Glomerular visceral epithelial cell (primary cell): ENCODE data around the gene RGL1.
"Not testable (repeated sequence)": the region's sequence is repeated elsewhere in the genome, so short reads cannot be mapped to it uniquely, and the experiment has no call there.

Source experiments
- DNase-seq: peaks from one replicate; pipeline ENCODE4 v3.0.0-alpha.2; 2016; ENCODE audit errors: extremely low spot score

RGL1 gene

DNA sequence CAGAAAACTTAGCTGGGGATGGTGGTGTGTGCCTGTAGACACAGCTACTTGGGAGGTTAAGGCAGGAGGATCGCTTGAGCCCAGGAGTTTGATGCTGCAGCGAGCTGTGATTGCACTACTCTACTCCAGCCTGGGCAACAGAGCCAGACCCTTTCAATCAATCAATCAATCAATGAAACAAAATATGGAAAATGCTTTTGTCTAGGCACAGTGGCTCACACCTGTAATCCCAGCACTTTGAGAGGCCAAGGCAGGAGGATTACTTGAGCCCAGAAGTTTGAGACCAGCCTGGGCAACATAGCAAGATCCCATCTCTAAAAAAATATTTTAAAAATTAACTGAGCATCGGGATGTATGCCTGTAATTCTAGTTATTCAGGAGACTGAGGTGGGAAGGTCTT is 19.0 kb upstream of the RGL1 start:
- DNase-seq: not testable (repeated sequence)

DNA sequence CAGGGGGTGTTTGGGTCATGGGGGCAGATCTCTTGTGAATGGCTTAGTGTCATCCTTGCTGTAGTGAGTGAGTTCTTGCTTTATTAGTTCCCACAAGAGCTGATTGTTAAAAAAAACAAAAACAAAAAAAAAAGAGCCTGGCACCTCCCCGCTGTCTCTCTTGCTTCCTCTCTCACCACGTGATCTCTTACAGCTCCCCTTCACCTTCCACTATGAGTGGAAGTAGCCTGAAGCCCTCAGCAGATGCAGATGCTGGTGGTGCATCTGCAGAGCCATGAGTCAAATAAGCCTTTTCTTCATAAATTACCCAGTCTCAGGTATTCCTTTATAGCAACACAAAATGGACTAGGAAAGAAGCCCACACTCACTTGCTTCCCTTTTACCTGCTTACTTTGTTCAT is 17.2 kb upstream of the RGL1 start:
- no peak for DNase-seq

DNA sequence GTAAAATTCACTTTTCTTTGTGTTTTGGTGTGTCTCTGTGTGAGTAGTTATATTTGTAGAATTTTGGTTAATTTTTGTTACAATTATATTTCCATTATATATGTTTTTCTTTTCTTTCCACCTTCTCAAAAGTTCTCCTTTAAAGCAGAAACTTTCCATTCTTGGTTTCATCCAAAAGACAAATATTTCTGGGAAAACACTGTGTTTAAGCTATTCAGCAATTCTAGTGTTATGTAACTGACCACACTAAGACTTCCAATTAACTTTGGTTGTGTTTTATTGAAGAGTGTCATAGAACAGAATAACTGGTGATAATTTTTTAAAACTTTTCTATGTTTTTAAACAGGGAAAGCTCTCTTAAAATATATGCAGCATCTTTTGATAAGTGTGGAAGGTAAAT is 13.6 kb upstream of the RGL1 start:
- DNase-seq: no peak

DNA sequence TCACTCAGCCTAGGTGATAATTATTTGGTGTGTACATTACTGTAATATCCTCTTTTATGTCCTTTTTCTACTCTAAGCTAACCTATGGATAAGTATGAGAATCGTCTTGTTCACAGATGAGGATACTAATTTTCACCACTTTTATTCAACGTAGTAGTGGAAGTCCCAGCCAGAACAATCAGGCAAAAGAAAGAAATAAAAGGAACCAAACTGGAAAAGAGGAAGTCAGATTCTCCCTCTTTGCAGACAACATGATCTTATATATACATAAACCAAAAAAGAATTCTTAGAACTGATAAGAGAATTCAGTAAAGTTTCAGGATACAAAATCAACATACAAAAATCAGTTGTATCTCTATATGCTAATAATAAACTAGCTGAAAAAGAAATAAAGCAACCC is 12.6 kb upstream of the RGL1 start:
- no peak for DNase-seq

DNA sequence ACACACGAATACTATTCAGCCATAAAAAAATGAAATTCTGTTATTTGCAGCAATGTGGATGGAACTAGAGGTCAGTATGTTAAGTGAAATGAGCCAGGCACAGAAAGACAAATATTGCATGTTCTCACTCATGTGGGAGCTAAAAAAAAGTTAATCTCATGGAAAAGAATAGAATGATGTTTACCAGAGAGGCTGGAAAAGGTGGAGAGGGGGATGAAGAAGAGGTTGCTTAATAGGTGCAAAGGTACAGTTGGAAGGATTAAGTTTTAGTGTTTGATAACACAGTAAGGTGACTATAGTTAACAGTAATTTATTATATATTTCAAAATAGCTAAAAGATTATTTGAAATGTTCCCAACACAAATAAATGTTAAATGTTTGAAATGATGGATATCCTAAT is 10.8 kb upstream of the RGL1 start:
- no peak for DNase-seq

DNA sequence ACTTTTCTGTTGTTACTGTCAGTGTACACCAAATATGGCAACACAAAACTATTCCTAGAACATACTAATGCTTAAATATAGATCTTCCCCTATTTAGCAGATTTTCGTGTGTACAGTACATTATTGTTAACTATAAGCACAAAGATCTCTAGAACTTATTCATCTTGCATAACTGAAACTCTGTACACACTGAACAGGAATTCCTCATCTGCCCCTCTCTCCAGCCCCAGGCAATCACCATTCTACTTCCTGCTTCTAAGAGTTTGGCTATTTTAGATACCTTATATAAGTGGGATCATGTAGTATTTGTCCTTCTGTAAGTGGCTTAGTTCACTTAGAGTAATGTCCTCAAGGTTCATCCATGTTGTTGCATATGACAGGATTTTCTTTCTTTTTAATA is 4.5 kb upstream of the RGL1 start:
- DNase-seq: no peak

DNA sequence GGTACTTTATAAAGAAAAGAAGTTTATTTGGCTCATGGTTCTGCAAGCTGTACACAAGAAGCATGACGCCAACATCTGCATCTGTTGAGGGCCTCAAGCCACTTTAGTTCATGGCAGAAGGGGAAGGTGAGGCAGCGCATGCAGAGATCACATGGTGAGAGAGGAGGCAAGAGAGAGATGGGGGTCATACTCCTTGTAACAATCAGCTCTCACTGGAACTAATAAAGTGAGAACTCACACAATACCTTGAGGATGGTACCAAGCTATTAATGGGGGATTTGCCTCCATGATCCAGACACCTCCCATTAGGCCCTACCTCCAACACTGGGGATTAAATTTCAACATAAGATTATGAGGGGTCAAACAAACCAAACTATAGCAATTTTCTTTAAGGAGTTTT is 3.3 kb upstream of the RGL1 start:
- no peak for DNase-seq

DNA sequence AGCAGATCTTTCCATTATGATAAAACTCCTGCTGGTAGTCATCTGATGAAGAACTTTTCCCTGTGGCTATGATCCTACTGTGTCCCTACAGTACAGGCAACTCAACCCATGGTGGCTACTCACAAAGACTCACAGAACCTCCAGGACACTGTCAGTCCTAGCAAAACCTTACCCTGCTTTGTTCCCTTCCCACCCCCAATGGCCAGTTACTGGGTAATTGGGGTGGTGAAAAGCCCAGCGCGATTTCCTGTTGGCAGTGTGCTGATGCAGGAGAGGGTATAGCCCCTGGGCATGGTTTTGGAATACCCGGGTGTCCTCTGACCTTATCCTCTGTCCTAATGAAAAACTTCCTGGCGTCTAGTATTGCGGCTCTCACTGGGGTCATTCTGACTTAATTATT is 533 bp upstream of the RGL1 start:
- no peak for DNase-seq

DNA sequence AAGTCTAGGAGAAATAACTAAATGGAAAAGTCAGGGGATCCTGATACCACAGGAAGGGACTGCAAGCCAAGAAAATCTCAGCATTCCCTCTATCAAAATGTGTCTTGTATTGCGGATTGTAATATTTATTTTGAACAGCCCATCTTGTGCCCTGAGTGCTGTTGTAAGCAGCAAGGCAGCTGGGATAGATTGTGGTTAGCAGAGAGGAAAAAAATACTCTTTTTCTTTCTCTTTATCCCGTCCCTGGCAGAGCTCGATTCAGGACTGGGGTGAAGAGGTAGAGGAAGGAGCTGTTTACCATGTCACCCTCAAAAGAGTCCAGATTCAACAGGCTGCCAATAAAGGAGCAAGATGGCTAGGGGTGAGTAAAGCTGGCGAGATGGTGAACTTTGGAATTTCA is 1.2 kb downstream of the RGL1 start:
- peak; percentile 14 for DNase-seq

DNA sequence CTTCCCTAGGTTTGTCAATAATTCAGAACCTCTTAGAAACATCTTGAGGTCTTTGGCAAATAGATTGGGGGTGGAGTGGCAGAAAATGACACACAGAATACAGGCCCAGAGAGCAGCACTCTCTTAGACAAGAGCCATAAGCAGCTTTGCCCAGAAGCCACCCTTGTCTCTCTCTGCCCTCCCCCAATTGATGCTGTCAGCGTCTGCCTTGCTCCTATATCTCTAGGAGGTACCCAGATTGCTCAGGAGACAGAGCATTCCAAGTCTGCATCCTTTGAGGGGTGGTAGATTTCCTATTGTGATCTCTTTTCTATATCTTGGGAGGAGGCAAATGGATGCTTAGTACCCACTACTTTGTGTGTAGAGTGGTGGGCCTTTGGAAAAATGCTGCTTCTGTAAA is 1.8 kb downstream of the RGL1 start:
- no peak for DNase-seq

DNA sequence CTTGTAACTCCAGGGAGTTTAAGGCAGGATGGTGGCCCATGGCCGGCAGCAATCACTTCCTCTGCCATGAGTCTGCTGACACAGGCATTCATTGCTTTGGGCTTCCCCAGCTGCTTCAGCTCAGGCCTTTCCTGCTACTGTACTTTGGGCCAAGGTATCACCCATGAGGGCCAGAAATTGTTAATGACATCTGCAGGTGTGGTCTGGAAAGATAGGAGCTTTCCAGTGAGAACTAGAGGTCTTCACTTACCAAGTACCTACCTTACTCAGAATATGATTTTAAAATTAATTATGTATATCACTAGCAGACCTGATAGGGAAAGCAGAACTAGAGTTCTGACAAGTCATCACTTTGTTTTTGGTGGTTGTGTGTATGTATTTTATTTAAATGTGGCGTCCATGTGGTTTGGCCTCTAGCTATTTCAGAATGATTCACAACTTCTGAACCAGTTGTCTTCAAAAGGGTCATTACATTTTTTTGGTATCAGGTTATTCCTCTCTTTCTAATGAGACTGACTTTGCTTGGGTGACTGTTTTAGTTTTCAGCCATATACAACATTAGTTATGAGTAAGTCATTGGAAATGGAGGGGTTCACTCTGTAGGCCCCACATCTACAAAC is 2.7 kb downstream of the RGL1 start:
- DNase-seq: no peak

DNA sequence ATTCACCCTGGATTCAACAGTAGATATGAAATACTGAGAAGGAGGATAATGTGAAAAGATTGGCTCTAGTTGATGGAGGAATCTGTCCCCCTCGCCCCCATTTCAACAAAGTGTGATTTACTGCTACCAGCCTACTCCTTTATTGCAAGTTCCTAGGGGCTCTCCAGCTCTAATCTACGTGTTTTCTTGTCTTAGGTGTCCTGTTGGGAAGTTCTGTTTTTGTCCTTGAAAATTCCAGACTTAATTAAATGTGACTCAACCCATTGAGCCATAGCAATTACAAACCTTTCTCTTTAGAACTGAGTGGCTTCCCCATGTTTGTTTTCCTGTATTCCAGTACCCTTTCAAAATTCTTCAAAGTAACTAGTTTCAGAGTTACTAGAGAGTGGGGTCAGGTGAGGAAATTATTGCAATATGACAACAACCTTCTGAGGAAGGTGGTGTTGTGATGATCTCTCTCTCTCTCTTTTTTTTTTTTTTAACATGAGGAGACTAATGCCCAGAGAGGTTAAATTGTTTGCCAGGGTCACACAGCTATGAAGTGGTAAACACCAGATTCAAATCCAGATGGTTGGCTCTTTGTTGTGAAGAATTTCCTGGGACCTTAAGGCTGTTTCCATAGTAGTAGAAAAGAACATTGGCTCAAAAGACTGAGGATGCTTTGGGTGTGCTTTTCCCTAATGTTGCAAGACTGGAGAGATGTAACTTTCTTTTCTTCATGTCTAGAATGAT is 3.5 kb downstream of the RGL1 start:
- DNase-seq: no peak

DNA sequence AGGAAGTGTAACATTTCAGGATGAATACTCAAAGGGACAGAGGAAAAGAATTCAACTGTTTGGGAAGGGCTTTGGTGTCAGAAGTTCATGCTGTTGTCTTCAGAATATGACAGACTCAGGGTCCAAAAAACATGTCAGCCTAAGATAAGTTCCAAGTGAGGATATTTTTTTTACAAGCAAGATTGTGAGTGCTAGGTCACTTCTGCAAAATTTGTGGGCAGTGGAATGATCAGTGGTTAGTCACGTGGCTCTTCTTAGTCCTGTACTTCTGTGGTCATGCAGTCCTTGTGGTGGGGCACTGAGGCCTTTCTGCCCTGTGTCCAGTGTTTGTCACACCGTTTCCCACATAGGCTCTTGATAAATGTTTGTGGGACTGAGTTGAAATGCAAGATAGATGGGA is 5.2 kb downstream of the RGL1 start:
- DNase-seq: no peak

DNA sequence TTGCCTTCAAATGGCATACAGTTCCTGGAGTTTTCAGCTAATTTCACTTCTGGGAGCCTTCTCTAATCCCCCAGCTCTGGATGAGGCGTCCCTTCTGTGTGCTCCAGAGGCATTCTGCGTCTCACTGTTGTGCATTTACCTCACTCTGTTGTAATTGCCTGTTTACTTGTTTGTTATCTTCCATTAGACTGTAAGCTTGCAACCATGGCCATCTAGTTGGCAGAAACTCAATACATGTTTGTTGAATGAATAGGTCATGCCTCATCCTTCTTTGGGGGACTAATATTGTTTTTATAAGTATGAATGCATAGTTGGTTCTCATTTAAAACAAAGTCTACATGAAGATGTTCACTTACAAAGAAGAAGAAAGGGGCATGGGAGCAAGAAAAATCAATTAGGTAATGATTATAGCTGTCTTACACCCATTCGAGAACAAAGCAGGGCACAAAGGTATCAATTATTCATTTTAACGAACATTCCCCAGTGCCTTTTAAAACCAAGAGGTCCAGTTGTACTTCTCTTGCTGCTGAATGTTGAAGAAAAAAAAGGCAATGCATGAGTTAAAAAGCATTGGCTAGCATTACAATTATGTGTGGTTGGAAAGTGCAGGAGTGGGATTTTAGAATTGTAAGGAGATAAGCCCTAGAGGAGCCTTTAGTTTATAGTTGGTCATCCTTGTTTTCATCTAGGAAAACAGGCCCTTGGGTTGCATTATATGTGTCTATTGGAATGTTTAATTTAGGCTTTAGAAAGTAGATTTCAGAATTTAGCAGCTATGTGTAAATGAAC is 6.0 kb downstream of the RGL1 start:
- no peak for DNase-seq

DNA sequence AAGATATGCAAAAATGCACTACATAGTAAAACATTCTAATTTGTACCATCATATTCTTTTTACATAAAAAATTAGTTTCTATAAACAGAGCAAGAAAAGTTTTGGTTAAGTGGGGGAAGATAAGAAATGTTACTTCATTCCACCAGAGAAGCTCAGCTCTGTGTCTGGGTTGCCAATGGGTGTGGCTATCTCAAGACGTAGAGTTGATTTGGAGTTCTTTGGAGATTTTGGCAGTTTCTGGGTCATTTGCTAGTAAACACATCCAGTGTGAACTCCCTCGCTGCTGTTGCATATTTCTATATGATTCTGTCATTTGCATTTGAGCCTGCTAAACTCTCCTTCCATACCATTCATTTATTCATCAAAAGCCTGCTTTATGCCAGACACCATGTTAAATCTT is 7.2 kb downstream of the RGL1 start:
- no peak for DNase-seq

DNA sequence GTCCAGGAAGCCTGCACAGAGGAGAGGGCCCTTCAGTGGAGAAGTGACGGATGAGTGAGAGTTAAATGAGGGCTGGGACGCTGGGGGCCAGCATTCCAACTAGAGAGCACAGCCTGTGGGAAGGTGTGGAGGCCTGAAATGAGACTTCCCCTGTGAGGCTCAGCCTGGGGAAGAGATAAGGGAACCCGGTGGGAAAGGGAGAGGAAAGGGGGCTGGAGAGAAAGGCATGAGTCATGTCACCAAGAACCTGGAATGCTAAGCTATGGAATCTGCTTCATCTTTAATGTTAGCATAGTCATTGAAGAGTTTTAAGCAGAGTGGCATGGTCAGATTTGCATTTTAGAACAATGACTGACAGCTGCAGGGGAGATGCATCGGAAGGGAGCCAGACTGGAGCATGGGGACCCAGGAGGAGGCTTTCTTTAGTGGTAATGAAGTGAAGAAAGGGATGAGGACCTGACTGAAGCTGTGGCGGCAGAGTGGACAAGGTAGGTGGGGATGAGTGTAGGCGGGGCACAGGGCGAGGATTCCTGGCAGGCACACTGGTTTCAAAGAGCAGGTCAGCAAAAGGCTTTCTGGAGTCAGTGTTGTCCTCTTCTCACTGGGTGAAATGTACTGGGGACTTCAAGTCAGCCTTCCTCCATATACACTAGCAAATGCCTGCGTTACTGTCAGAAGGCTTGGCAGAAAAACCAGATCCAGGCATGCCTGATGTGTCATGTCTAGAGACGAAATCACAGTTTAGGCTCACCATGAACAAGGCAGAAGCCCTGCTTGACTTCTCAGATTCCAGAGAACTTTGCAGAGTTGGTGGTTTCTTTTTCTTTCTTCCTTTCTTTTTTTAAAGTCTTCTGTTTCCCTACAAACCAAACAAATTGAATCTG is 8.0 kb downstream of the RGL1 start:
- peak; percentile 27 for DNase-seq

DNA sequence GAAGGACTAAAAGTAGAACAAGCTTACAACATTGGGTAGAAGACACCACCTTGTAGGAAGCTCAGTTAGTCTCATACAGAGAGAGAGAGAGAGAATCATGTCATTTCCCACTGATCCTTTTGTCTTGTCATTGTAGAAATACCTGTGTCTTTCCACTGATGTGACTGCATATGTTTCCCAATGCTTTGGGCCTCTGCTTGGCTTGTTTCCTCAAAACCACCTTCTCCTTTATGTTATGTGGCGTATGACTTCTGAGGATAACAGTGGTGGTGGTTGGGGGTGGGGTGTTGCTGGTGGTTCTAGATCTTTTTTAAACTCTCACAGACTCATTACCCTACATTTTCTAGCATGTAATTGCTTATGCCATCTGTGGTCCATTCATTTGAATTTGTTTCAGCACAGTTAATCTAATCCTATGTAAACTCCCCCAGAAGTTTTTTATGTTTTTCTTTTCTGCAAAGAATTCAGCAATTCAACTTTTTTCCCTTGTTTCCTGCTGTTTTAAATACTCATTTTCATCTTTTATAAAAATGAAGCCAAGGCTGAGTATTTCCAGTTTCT is 9.3 kb downstream of the RGL1 start:
- no peak for DNase-seq

DNA sequence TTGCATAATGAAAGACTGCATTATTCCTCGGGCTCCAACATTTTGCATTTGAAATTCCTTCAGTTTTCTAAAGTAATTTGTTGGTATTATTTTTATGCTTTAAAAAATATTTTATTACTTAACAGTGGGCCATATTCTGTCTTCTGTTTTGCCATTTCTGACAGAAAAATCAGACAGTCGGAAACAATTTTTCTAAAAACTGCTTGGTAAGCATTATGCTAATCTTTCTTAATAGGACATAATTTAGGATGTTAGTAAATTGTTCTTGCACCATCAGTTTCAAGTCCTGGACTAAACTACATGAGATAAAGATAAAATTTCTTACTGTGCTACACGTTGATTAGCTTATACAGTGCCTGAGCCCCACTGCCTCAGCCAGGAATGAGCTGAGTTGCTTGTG is 11.2 kb downstream of the RGL1 start:
- DNase-seq: no peak

DNA sequence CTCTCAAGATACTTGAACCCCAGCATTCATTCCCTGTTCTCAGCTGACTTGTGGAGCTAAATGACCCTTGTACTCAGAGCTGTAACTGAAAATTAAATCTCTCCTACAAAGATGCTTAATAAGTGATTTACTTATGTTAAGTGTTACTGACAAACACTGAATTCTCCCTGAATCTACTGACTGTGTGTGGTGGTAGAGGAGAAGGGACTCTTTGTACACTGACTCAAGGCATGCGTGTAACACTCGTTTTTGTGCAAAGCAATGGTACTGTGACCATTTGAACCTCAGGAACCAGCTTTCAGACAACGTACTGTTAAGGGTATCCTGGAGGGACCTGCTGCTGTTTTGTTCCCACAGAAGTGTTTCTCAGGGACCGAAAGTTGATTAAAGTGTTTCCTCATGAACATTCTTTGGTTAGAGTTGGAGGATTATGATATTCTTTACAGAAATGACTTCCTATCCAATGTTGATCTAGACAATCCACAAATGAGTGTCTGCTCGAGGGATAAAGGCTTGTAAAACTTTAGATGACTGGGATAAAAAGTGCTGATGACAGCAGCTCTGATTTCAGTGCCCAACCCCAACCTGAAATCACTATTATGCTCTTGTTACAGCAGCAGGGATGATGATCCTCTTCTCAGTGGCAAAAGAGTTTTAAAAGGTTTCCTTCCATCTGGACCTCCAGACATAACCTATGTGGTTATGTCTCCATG is 12.8 kb downstream of the RGL1 start:
- no peak for DNase-seq

DNA sequence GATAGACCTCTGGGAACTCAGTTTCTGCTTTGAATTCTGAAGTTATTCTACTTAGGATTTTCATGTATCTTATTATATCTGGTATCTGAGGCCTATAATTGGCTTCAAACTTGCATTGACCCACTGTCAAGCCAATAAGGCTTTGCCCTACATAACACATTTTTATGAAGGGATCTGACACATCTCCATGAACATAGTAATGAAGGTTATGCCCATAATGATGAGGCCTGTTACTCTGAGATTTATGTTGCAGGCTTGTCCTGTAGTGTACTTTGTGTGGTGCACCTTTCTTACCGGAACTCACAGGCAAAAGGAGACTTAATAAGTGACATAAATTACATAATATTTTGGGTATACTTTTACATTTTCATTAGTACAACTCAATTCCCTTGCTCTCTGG is 14.1 kb downstream of the RGL1 start:
- no peak for DNase-seq

DNA sequence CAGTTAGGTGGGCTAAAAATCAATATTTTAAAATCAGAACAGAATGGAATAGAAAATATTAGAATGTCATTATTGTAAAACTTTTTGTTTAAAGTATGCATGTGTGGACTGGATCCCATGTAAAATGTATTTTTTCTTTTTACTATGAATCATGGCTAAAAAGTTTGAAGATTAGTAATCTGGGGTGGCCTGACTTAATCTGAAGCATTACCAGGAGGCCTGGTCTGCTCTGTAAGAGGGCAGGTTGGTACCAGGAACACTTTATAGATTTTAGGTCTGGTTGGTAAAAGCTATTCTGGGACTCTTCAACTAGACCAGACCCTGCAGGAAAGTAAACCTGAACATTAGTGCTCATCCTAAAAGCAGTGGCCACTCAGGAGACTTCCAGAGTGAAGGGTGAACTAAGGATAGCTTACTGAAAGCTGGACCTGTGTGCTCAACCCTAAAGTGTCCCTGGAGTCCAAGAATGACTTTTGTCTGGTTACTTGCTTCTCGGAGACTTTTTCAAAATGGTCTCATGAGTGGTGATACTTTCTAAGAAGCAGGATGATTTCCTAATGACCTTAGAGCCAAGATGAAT is 16.5 kb downstream of the RGL1 start:
- no peak for DNase-seq
